GM08714 (cell line): ENCODE data around the gene WDR55.
"Not testable (repeated sequence)": the region's sequence is repeated elsewhere in the genome, so short reads cannot be mapped to it uniquely, and the experiment has no call there.

Source experiments
- H3K4me3 ChIP-seq: fragments of 200-500 bp; sonication (Bioruptor generic); 2 replicates; pipeline ENCODE4 v1.5.1; 2014; ENCODE audit warnings: mild to moderate bottlenecking, low read length, inconsistent platforms
- ZNF274 ChIP-seq: IDR thresholded peaks from 2 replicates; pipeline ENCODE4 v1.6.1; 2012; ENCODE audit warnings: mild to moderate bottlenecking, low read depth, low read length

WDR55 gene

GRCh38 chr5:140664359-140665119, at the start of gene WDR55:
Gene WDR55 (plus strand): TSS chr5:140664904. CDS start chr5:140664913, 9 bp downstream.
- H3K4me3 ChIP-seq, result peak within 1 kb of the TSS; percentile 93
- no peak for TF ChIP-seq ZNF274

GRCh38 chr5:140622301-140622700, 42.4 kb upstream of the WDR55 start:
- no peak for TF ChIP-seq ZNF274
- H3K4me3 ChIP-seq, result no peak overlapping the region

GRCh38 chr5:140623061-140623460, 41.6 kb upstream of the WDR55 start:
- not testable (repeated sequence) for H3K4me3 ChIP-seq

GRCh38 chr5:140624886-140625285, 39.8 kb upstream of the WDR55 start:
- not testable (repeated sequence) for H3K4me3 ChIP-seq

DNA sequence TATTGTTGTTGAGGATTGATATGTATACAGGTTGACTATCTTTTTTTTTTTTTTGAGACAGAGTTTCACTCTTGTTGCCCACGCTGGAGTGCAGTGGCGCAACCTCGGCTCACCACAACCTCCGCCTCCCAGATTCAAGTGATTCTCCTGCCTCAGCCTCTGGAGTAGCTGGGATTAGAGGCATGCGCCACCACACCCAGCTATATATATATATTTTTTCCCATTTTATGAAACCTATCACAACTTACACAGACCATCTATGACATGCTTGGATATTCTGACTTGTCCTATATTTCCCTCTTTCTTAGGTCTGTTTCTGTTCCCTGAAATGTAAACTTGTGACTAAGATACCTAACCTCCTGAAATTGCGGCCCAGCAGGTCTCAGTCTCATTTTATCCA, 36.7 kb upstream of the WDR55 start:
- no peak overlapping the region for H3K4me3 ChIP-seq
- TF ChIP-seq ZNF274, result no peak

DNA sequence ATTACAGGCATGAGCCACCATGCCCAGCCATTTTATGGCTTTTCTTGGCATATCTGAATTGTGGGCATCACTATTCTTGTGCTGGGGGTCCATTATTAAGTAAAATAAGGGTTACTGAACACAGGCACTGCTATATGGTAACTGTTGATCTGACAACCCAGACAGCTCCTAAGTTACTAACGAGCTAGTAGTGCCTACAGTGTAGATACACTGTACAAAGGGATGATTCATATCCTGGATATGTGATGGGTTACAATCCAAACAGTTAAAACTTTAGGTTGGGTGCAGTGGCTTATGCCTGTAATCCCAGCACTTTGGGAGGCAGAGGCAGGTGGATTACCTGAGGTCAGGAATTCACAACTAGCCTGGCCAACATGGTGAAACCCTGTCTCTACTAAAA, 36.0 kb upstream of the WDR55 start:
- H3K4me3 ChIP-seq, result no peak overlapping the region
- no peak for TF ChIP-seq ZNF274

GRCh38 chr5:140630292-140631035, 34.2 kb upstream of the WDR55 start:
- TF ChIP-seq ZNF274, result no peak
- H3K4me3 ChIP-seq, result no peak overlapping the region

GRCh38 chr5:140631036-140631417, 33.7 kb upstream of the WDR55 start:
- no peak for TF ChIP-seq ZNF274
- no peak overlapping the region for H3K4me3 ChIP-seq

GRCh38 chr5:140631831-140632365, 32.8 kb upstream of the WDR55 start:
- peak overlapping the region; percentile 27; the same call in 1 of the 2 replicates for H3K4me3 ChIP-seq
- no peak for TF ChIP-seq ZNF274

DNA sequence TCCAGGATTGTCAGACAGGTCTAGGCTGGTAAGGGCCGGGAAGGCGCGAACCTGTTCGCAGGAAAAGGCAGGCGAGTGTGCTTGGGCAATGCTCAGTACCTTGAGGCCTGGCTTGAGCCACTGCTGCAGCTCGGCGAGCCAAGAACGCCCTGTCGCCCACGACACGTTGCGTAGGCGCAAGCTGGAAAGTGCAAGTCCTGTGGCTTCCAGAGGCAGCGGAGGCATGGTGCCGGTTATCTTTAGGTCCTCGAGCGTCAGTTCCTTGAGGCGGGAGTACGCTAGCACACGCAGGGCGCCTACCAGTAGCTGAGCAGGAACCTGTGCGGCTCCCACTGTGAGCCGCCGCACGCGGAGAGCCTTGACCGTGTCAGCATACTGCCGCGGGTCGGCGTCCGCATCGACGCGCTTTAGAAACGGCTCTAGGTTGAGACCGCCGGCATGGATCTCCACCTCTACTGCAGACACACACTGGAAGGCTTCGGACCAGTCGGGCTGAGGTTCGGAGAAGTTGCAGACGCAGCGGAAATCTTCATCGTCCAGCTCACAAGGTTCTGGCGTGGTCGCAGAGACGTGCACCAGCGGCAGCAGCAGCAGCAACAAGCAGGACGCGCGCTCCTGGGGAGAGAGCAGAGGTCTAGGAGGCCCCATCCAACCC, 32.2 kb upstream of the WDR55 start:
- peak overlapping the region; percentile 27; the same call in 1 of the 2 replicates for H3K4me3 ChIP-seq
- TF ChIP-seq ZNF274, result no peak

- peak within 1 kb of the TSS; percentile 27; the same call in 1 of the 2 replicates for H3K4me3 ChIP-seq
- no peak for TF ChIP-seq ZNF274
These were observed 31.7 kb upstream of the WDR55 start, which contains the start of gene CD14 for GRCh38 chr5:140633021-140633471. Gene CD14 (minus strand): TSS chr5:140633175. CDS start chr5:140633071, 104 bp downstream.

- H3K4me3 ChIP-seq, result no peak overlapping the region
- no peak for TF ChIP-seq ZNF274
These were observed 31.2 kb upstream of the WDR55 start for GRCh38 chr5:140633501-140633900.

DNA sequence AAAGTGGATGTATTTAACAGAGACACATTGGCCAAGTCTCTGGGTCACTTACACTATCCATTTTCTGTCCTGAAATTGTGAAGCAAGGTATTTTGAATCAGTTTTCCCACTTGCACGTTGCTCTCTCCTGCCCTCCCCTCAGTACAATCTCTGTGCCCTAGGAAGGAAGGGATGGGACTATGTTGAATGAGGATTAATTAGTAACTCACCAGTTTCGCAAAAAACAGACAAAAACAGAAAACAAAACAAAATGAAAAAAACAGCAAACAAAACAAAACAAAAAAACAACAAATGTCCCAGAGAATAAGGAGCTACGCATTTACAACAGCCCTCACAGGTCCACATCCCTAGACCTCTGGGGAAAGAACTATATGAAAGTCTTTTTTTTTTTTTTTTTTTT, 30.6 kb upstream of the WDR55 start:
- no peak for TF ChIP-seq ZNF274
- no peak overlapping the region for H3K4me3 ChIP-seq
